Fibroblast of lung (primary cell): ENCODE results near the gene BMERB1. TPM values are rescaled to one million over a fixed set of nuclear protein-coding genes. Genes with fewer than 3 reads are reported as not detected.

Experiments used
- DNase-seq, 2 donors: peaks; one replicate each; pipeline versions ENCODE4 v3.0.0 to v3.0.0-alpha.2; 2010; ENCODE audit warnings: low read depth in 2 of 2
- H2AFZ ChIP-seq: 2 replicates; pipeline ENCODE4 v1.5.1; 2012; ENCODE audit warnings: low read length, control low read depth, inconsistent platforms
- H3K27ac ChIP-seq: 2 replicates; pipeline ENCODE4 v1.5.1; 2011; ENCODE audit warnings: low read length, control low read depth; ENCODE audit not compliant: insufficient read depth
- H3K27me3 ChIP-seq: 2 replicates; pipeline ENCODE4 v1.5.1; 2011; ENCODE audit warnings: mild to moderate bottlenecking, low read length; ENCODE audit not compliant: control insufficient read depth, insufficient read depth
- H3K36me3 ChIP-seq: 2 replicates; pipeline ENCODE4 v1.5.1; 2011; ENCODE audit warnings: low read length; ENCODE audit not compliant: control insufficient read depth, insufficient read depth
- H3K4me1 ChIP-seq: 2 replicates; pipeline ENCODE4 v1.5.1; 2011; ENCODE audit warnings: low read length; ENCODE audit not compliant: control insufficient read depth, insufficient read depth; ENCODE audit errors: extremely low read depth
- H3K4me2 ChIP-seq: 2 replicates; pipeline ENCODE4 v1.5.1; 2011; ENCODE audit warnings: low read length, control low read depth; ENCODE audit not compliant: insufficient read depth; ENCODE audit errors: extremely low read depth
- H3K4me3 ChIP-seq, 4 experiments: fragments of 200-600 bp in 1 of 4; sonication (generic) in 1 of 4; replicated peaks in 1 of 4; 2 replicates each; pipeline ENCODE4 v1.5.1; 2011 to 2016; ENCODE audit warnings: low read length in 4 of 4, low read depth in 3 of 4, mild to moderate bottlenecking in 3 of 4, control low read depth in 2 of 4, inconsistent platforms in 1 of 4, mixed read lengths in 1 of 4; ENCODE audit not compliant: insufficient read depth in 1 of 4; ENCODE audit errors: control extremely low read depth in 1 of 4
- H3K79me2 ChIP-seq: 2 replicates; pipeline ENCODE4 v1.5.1; 2012; ENCODE audit warnings: mild to moderate bottlenecking, low read length, inconsistent platforms; ENCODE audit not compliant: control insufficient read depth, insufficient read depth
- H3K9ac ChIP-seq: 2 replicates; pipeline ENCODE4 v1.5.1; 2011; ENCODE audit warnings: mild to moderate bottlenecking, low read length, control low read depth; ENCODE audit not compliant: insufficient read depth
- H3K9me3 ChIP-seq: 2 replicates; pipeline ENCODE4 v1.5.1; 2012; ENCODE audit warnings: low read depth, low read length; ENCODE audit not compliant: control insufficient read depth, insufficient read depth
- H4K20me1 ChIP-seq: 2 replicates; pipeline ENCODE4 v1.5.1; 2011; ENCODE audit warnings: low read length; ENCODE audit not compliant: control insufficient read depth, insufficient read depth; ENCODE audit errors: extremely low read depth
- EZH2 ChIP-seq: IDR thresholded peaks from 2 replicates; pipeline ENCODE4 v1.5.1; 2012; ENCODE audit warnings: low read length, control low read depth, mild to moderate bottlenecking; ENCODE audit errors: missing control alignments
- polyA plus RNA-seq, 2 donors: library from polyadenylated mRNA; depleted of rRNA in 1 of 2; stranded (reverse) in 1 of 2; unstranded in 1 of 2; fragments of >200 nt; gene quantifications; 2 replicates each; pipeline ENCODE4 v1.2.1, GENCODE V29; 2011 to 2012; ENCODE audit warnings: missing spikeins in 1 of 2
- total RNA-seq: library from RNA; depleted of rRNA; stranded (reverse); fragments of >200 nt; gene quantifications from 2 replicates; pipeline ENCODE4 v1.2.1, GENCODE V29; 2014
- TF ChIP-seq, protein P1 (sequence below), 2 donors: IDR thresholded peaks in 1 of 2; conservative IDR thresholded peaks in 1 of 2; 1 replicate in 1 of 2; 2 replicates in 1 of 2; pipeline ENCODE4 v1.5.1; 2011 to 2012; ENCODE audit warnings: low read length in 2 of 2, control low read depth in 1 of 2, inconsistent platforms in 1 of 2, low read depth in 1 of 2, mild to moderate bottlenecking in 1 of 2

Gene BMERB1
- total and polyA plus RNA-seq, 2 donors (not counting 1 experiment from before 2014, with no cell fraction given): 39.1 to 46.0 TPM

DNA sequence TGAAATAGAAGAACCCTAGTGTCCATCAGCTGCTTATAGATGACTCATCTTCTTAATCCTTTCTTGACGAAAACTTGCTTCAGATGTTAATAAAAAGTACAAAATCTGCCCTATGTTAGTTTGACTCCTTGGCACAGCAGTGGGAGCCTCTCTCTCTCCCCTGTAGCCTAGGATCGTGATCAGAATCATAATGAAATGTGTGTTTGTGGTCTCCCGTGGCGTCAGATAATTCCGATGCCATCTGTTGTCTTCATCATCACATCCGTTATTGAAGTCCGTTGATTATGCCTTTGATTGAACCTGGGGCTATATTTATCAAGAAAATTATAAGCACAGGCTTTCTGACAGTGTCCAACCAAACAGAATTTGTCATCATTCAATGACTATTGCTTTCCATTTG, 102.5 kb downstream of the BMERB1 start:
- Histone ChIP-seq H3K4me3 (no peak overlapping the region), H3K4me1 (no peaks in the 10 kb centered on the region)

DNA sequence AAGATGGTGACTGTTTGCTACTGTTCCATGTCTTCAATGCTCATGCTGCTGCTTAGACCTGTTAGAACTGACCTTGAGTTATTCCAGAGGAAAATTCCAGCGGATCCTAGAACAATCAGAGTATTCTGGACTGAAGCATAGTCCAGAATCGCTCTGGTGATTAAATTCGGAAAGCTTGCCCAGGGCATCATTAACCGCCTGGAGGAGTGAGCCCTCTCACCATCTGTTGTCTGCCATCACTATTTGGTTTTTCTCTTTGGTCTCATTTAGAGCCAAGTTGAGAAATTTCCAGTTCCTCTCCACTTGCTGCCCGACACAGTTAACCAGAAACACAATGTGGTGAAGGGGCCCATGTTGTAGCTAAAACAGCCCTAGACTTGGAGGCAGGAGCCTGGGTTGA, 104.1 kb downstream of the BMERB1 start:
- Histone ChIP-seq H3K4me3 (no peak overlapping the region), H3K36me3 (no peaks in the 10 kb centered on the region), H3K9me3 (no peaks in the 10 kb centered on the region), H3K79me2 (no peaks in the 10 kb centered on the region), H3K9ac (no peak overlapping the region), H4K20me1 (no peaks in the 10 kb centered on the region), H3K4me1 (no peaks in the 10 kb centered on the region), H3K4me2 (no peak overlapping the region), H3K27me3 (no peaks in the 10 kb centered on the region), H2AFZ (no peak overlapping the region), H3K27ac (no peak overlapping the region)
- TF ChIP-seq, protein P1, sequence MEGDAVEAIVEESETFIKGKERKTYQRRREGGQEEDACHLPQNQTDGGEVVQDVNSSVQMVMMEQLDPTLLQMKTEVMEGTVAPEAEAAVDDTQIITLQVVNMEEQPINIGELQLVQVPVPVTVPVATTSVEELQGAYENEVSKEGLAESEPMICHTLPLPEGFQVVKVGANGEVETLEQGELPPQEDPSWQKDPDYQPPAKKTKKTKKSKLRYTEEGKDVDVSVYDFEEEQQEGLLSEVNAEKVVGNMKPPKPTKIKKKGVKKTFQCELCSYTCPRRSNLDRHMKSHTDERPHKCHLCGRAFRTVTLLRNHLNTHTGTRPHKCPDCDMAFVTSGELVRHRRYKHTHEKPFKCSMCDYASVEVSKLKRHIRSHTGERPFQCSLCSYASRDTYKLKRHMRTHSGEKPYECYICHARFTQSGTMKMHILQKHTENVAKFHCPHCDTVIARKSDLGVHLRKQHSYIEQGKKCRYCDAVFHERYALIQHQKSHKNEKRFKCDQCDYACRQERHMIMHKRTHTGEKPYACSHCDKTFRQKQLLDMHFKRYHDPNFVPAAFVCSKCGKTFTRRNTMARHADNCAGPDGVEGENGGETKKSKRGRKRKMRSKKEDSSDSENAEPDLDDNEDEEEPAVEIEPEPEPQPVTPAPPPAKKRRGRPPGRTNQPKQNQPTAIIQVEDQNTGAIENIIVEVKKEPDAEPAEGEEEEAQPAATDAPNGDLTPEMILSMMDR (conservative IDR thresholded peaks at IDR 0.05 in 1 of 2, IDR thresholded peaks at IDR 0.05 in 1 of 2; ENCODE audit: low read depth in 1 of 2, low read length in 2 of 2): no peak
- no peak for TF ChIP-seq EZH2
- no peak for DNase-seq

More for the DNA sequence above, 102.5 kb downstream of the BMERB1 start:
- no peak for DNase-seq
- Histone ChIP-seq H4K20me1 (no peaks in the 10 kb centered on the region), H3K9me3 (no peaks in the 10 kb centered on the region), H3K4me2 (no peak overlapping the region), H3K79me2 (no peaks in the 10 kb centered on the region), H3K9ac (no peak overlapping the region), H3K27ac (no peak overlapping the region), H3K36me3 (no peaks in the 10 kb centered on the region), H3K27me3 (no peaks in the 10 kb centered on the region), H2AFZ (no peak overlapping the region)
- TF ChIP-seq EZH2: no peak
- TF ChIP-seq, protein P1 (conservative IDR thresholded peaks at IDR 0.05 in 1 of 2, IDR thresholded peaks at IDR 0.05 in 1 of 2; ENCODE audit: low read depth in 1 of 2, low read length in 2 of 2): no peak

DNA sequence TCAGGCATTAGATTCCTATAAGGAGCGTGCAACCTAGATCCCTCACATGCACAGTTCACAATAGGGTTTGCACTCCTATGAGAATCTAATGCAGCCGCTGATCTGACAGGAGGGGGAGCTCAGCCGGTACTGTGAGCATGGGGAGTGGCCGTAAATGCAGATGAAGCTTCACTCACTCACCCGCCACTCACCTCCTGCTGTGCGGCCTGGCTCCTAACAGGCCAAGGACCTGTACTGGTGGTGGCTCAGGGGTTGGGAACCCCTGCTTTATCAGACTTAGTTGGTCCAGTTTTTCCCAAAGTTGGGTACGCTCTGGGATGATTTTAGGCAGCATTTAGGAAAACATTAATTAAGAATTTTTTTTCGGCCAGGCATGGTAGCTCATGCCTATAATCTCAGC, 104.8 kb downstream of the BMERB1 start:
- no peak overlapping the region for H2AFZ ChIP-seq
- H4K20me1 ChIP-seq: no peaks in the 10 kb centered on the region
- no peaks in the 10 kb centered on the region for H3K27me3 ChIP-seq
- no peaks in the 10 kb centered on the region for H3K36me3 ChIP-seq
- H3K9ac ChIP-seq: no peak overlapping the region
- no peak overlapping the region for H3K4me2 ChIP-seq
- H3K4me1 ChIP-seq: no peaks in the 10 kb centered on the region
- H3K4me3 ChIP-seq: no peak overlapping the region
- no peak for TF ChIP-seq EZH2
- TF ChIP-seq, protein P1 (conservative IDR thresholded peaks at IDR 0.05 in 1 of 2, IDR thresholded peaks at IDR 0.05 in 1 of 2; ENCODE audit: low read depth in 1 of 2, low read length in 2 of 2): no peak
- no peak for DNase-seq
- H3K9me3 ChIP-seq: no peaks in the 10 kb centered on the region
- no peak overlapping the region for H3K27ac ChIP-seq
- no peaks in the 10 kb centered on the region for H3K79me2 ChIP-seq
